ENCODE measurements around the gene HLA-DPB1.
"Not testable (repeated sequence)": the region's sequence is repeated elsewhere in the genome, so short reads cannot be mapped to it uniquely, and the experiment has no call there.

- TF ChIP-seq CTCF (conservative IDR thresholded peaks at IDR 0.05); EZH2 (IDR thresholded peaks at IDR 0.05; ENCODE audit: low read depth): not testable (repeated sequence)
These were observed 25.4 kb downstream of the HLA-DPB1 start for GRCh38 chr6:33101121-33101737.

Measured in PC-9 (cell line).